SK-N-SH (cell line): ENCODE results near the gene POP7. TPM values are rescaled to one million over a fixed set of nuclear protein-coding genes. Genes with fewer than 3 reads are reported as not detected.

Experiments
- CTCF ChIA-PET: fragments of 300-600, 350-600 bp; formaldehyde crosslinking; extraction: SDS; loops from one replicate; lab custom pipeline; 2021; lab: Yijun Ruan, JAX
- POLR2A ChIA-PET: fragments of 350-600 bp; sonication (Branson Sonifier 250); formaldehyde crosslinking; extraction: SDS; loops from one replicate; lab custom pipeline; 2020; ENCODE audit warnings: antibody characterized with exemption, inconsistent platforms; lab: Yijun Ruan, JAX
- DNase-seq: peaks from one replicate; pipeline ENCODE4 v3.0.0; 2012
- H2AFZ ChIP-seq: fragments of 200-600 bp; sonication (generic); 2 replicates; pipeline ENCODE4 v1.8.1; 2016; ENCODE audit warnings: antibody characterized with exemption, mild to moderate bottlenecking, low read depth
- H3F3A ChIP-seq: fragments of 200-600 bp; sonication (generic); replicated peaks from 2 replicates; pipeline ENCODE3; 2016; ENCODE audit warnings: antibody characterized with exemption, mild to moderate bottlenecking; ENCODE audit not compliant: insufficient read depth
- H3K27ac ChIP-seq, 2 experiments: fragments of 200-500 bp in 1 of 2; fragments of 200-600 bp in 1 of 2; sonication (Bioruptor generic) in 1 of 2; sonication (generic), shearing (Covaris generic) in 1 of 2; 2 replicates each; pipeline versions ENCODE4 v1.5.1 to v1.6.1; 2014 to 2016; ENCODE audit warnings: low read depth in 2 of 2, inconsistent platforms in 1 of 2, low read length in 1 of 2, mild to moderate bottlenecking in 1 of 2, mixed read lengths in 1 of 2
- H3K27me3 ChIP-seq: fragments of 200-600 bp; sonication (generic), shearing (Covaris generic); 2 replicates; pipeline ENCODE4 v1.6.1; 2016; ENCODE audit warnings: mixed run types; ENCODE audit not compliant: insufficient read depth
- H3K36me3 ChIP-seq, 2 experiments: fragments of 200-500 bp in 1 of 2; fragments of 200-600 bp in 1 of 2; sonication (Bioruptor generic) in 1 of 2; sonication (generic) in 1 of 2; replicated peaks in 1 of 2; 2 replicates each; pipeline versions ENCODE3 to v1.5.1; 2014 to 2016; ENCODE audit warnings: low read length in 1 of 2, mild to moderate bottlenecking in 1 of 2; ENCODE audit not compliant: insufficient read depth in 2 of 2, control insufficient read depth in 1 of 2
- H3K4me1 ChIP-seq, 2 experiments: fragments of 200-500 bp in 1 of 2; fragments of 200-600 bp in 1 of 2; sonication (Bioruptor generic) in 1 of 2; sonication (generic), shearing (Covaris generic) in 1 of 2; 2 replicates each; pipeline versions ENCODE4 v1.5.1 to v1.6.1; 2014 to 2016; ENCODE audit warnings: low read depth in 1 of 2, low read length in 1 of 2, mixed run types in 1 of 2; ENCODE audit not compliant: insufficient read depth in 2 of 2, control insufficient read depth in 1 of 2
- H3K4me2 ChIP-seq: fragments of 200-600 bp; sonication (generic), shearing (Covaris generic); 2 replicates; pipeline ENCODE4 v1.6.1; 2017; ENCODE audit warnings: mixed run types
- H3K4me3 ChIP-seq, 2 experiments: fragments of 200-500 bp in 1 of 2; fragments of 200-600 bp in 1 of 2; sonication (Bioruptor generic) in 1 of 2; sonication (generic), shearing (Covaris generic) in 1 of 2; 2 replicates each; pipeline versions ENCODE4 v1.5.1 to v1.8.1; 2014 to 2016; ENCODE audit warnings: low read depth in 2 of 2, inconsistent platforms in 1 of 2, low read length in 1 of 2, mild to moderate bottlenecking in 1 of 2, mixed read lengths in 1 of 2, moderate library complexity in 1 of 2
- H3K79me2 ChIP-seq: fragments of 200-600 bp; sonication (generic); 2 replicates; pipeline ENCODE4 v1.8.1; 2017; ENCODE audit warnings: mild to moderate bottlenecking; ENCODE audit not compliant: insufficient read depth
- H3K9ac ChIP-seq: fragments of 200-600 bp; sonication (generic); 2 replicates; pipeline ENCODE4 v1.6.1; 2017; ENCODE audit warnings: mixed run types
- H3K9me2 ChIP-seq: fragments of 200-600 bp; sonication (generic); 2 replicates; pipeline ENCODE4 v1.6.1; 2017; ENCODE audit warnings: mixed run types
- H3K9me3 ChIP-seq: fragments of 200-600 bp; sonication (generic); 2 replicates; pipeline ENCODE4 v1.6.1; 2017; ENCODE audit warnings: mixed run types, mild to moderate bottlenecking, moderate library complexity
- H4K20me1 ChIP-seq: fragments of 200-600 bp; sonication (generic); 2 replicates; pipeline ENCODE4 v1.6.1; 2017; ENCODE audit warnings: mild to moderate bottlenecking, mixed run types; ENCODE audit not compliant: insufficient read depth
- CHD2 ChIP-seq: fragments of 150-350 bp; IDR thresholded peaks from 2 replicates; pipeline ENCODE4 v1.6.1; 2018; ENCODE audit warnings: low read length; ENCODE audit not compliant: partially characterized antibody
- EP300 ChIP-seq, 2 experiments: IDR thresholded peaks; 2 replicates each; pipeline versions ENCODE4 v1.4.0 to v1.6.1; 2012; ENCODE audit warnings: borderline replicate concordance in 1 of 2, low read depth in 1 of 2, low read length in 1 of 2
- FOSL2 ChIP-seq: IDR thresholded peaks from 2 replicates; pipeline ENCODE4 v1.4.0; 2012; ENCODE audit warnings: low read depth, mild to moderate bottlenecking, moderate library complexity, borderline replicate concordance
- FOXM1 ChIP-seq: IDR thresholded peaks from 2 replicates; pipeline ENCODE4 v1.4.0; 2012; ENCODE audit warnings: low read depth, mild to moderate bottlenecking
- GABPA ChIP-seq: IDR thresholded peaks from 2 replicates; pipeline ENCODE4 v1.4.0; 2012; ENCODE audit warnings: low read depth, mild to moderate bottlenecking
- JUND ChIP-seq: IDR thresholded peaks from 2 replicates; pipeline ENCODE4 v1.4.0; 2012
- MXI1 ChIP-seq: IDR thresholded peaks from 2 replicates; pipeline ENCODE4 v1.6.1; 2012; ENCODE audit warnings: mild to moderate bottlenecking, low read depth, low read length, improper control_type of control experiment
- NRF1 ChIP-seq: IDR thresholded peaks from 2 replicates; pipeline ENCODE4 v1.6.1; 2012; ENCODE audit warnings: low read depth, mild to moderate bottlenecking, low read length
- POLR2AphosphoS5 ChIP-seq: IDR thresholded peaks from 2 replicates; pipeline ENCODE4 v1.6.1; 2012; ENCODE audit warnings: low read depth, low read length
- RAD21 ChIP-seq: IDR thresholded peaks from 2 replicates; pipeline ENCODE4 v1.6.1; 2012; ENCODE audit warnings: mild to moderate bottlenecking, low read length
- RFX5 ChIP-seq: IDR thresholded peaks from 2 replicates; pipeline ENCODE4 v1.6.1; 2012; ENCODE audit warnings: mild to moderate bottlenecking, improper control_type of control experiment, low read length
- SMC3 ChIP-seq: IDR thresholded peaks from 2 replicates; pipeline ENCODE4 v1.6.1; 2012; ENCODE audit warnings: low read depth, low read length, improper control_type of control experiment
- TAF1 ChIP-seq: IDR thresholded peaks from 2 replicates; pipeline ENCODE4 v1.6.1; 2012; ENCODE audit warnings: low read depth, mild to moderate bottlenecking, low read length, moderate library complexity, borderline replicate concordance
- YY1 ChIP-seq: IDR thresholded peaks from 2 replicates; pipeline ENCODE4 v1.4.0; 2012; ENCODE audit warnings: low read depth, mild to moderate bottlenecking
- WGBS: methylation state at CpG from one replicate; pipeline ENCODE4 v1.1.6; 2017; ENCODE audit warnings: low lambda C conversion rate; 5-methylcytosine and 5-hydroxymethylcytosine counted together
- polyA plus RNA-seq, 3 experiments: library from polyadenylated mRNA; depleted of rRNA; stranded (reverse); fragments of >200 nt; gene quantifications; 2 replicates each; pipeline ENCODE4 v1.2.3, GENCODE V29; 2012
- TF ChIP-seq, protein P1 (sequence below): IDR thresholded peaks from 2 replicates; pipeline ENCODE4 v1.4.0; 2012; ENCODE audit warnings: low read depth, borderline replicate concordance
- TF ChIP-seq, protein P2 (sequence below): IDR thresholded peaks from 2 replicates; pipeline ENCODE4; 2012

Gene POP7
- polyA plus RNA-seq, 1 of the 3 experiments (the other 2 are of a cell fraction), result 81.8 TPM

DNA sequence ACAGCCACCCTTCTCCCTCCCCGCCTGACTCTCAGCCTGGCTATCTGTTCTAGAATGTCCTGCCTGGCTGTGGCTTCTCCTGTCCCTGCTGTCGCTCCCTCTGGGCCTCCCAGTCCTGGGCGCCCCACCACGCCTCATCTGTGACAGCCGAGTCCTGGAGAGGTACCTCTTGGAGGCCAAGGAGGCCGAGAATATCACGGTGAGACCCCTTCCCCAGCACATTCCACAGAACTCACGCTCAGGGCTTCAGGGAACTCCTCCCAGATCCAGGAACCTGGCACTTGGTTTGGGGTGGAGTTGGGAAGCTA lies 15.5 kb downstream of the POP7 start:
- Histone ChIP-seq H3K27ac (no peak overlapping the region), H3K36me3 (no peaks in the 10 kb centered on the region), H3K4me2 (no peak overlapping the region), H3K27me3 (peaks cover 28% of the 10 kb centered on the region), H3K79me2 (no peaks in the 10 kb centered on the region), H3K9me3 (no peaks in the 10 kb centered on the region), H3K4me3 (no peak overlapping the region), H2AFZ (no peak overlapping the region), H3F3A (peaks cover 8% of the 10 kb centered on the region), H3K9ac (no peak overlapping the region), H3K4me1 (peaks cover 0 to 3% of the 10 kb centered on the region in 2 experiments; a peak in 1 of 4 replicates), H3K9me2 (no peaks in the 10 kb centered on the region), H4K20me1 (no peaks in the 10 kb centered on the region)
- TF ChIP-seq EP300 (IDR thresholded peaks at IDR 0.05; ENCODE audit: borderline replicate concordance in 1 of 2, low read depth in 1 of 2, low read length in 1 of 2) (no peak), RAD21 (no peak), JUND (no peak), NRF1 (no peak), SMC3 (no peak), FOSL2 (no peak), YY1 (no peak), POLR2AphosphoS5 (no peak), GABPA (no peak), MXI1 (no peak), FOXM1 (no peak), TAF1 (no peak), CHD2 (no peak), RFX5 (no peak)
- TF ChIP-seq, protein P1, sequence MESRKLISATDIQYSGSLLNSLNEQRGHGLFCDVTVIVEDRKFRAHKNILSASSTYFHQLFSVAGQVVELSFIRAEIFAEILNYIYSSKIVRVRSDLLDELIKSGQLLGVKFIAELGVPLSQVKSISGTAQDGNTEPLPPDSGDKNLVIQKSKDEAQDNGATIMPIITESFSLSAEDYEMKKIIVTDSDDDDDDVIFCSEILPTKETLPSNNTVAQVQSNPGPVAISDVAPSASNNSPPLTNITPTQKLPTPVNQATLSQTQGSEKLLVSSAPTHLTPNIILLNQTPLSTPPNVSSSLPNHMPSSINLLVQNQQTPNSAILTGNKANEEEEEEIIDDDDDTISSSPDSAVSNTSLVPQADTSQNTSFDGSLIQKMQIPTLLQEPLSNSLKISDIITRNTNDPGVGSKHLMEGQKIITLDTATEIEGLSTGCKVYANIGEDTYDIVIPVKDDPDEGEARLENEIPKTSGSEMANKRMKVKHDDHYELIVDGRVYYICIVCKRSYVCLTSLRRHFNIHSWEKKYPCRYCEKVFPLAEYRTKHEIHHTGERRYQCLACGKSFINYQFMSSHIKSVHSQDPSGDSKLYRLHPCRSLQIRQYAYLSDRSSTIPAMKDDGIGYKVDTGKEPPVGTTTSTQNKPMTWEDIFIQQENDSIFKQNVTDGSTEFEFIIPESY, result no peak
- TF ChIP-seq, protein P2, sequence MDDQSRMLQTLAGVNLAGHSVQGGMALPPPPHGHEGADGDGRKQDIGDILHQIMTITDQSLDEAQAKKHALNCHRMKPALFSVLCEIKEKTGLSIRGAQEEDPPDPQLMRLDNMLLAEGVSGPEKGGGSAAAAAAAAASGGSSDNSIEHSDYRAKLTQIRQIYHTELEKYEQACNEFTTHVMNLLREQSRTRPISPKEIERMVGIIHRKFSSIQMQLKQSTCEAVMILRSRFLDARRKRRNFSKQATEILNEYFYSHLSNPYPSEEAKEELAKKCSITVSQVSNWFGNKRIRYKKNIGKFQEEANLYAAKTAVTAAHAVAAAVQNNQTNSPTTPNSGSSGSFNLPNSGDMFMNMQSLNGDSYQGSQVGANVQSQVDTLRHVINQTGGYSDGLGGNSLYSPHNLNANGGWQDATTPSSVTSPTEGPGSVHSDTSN, result no peak
- DNase-seq, result no peak
- ChIA-PET CTCF (interaction anchor here (0.7 to 13.0 kb wide), 12 partner anchors 13 to 162 kb away, joined by 3 to 344 read pairs (median 6); partner anchors contain the start of genes EPHB4, POP7 and SLC12A9), POLR2A (interaction anchor here (0.8 to 2.8 kb wide), 2 partner anchors 15 to 153 kb away, joined by 3 to 9 read pairs; partner anchors contain the start of genes POP7 and SRRT)
- WGBS, result 81% methylated on average over 8 of the region's 8 CpGs
